Caco-2 (cell line): ENCODE results near the gene ACP2. TPM values are rescaled to one million over a fixed set of nuclear protein-coding genes. Genes with fewer than 3 reads are reported as not detected.
A peak's percentile ranks its signal among the peaks of the same experiment; 100 is the strongest.

Source experiments
- BruUV-seq: library from RNA; stranded (reverse); fragments of 400-500 nt; replicated peaks from 2 replicates; lab custom pipeline; 2021; lab: Mats Ljungman, UMichigan
- CTCF ChIA-PET: fragments of 300-600 bp; sonication (Branson Sonifier 250); formaldehyde crosslinking; loops from one replicate; lab custom pipeline; 2022; ENCODE audit warnings: antibody characterized with exemption; lab: Charles Lee
- POLR2A ChIA-PET: fragments of 300-600 bp; sonication (Branson Sonifier 250); formaldehyde crosslinking; loops from one replicate; lab custom pipeline; 2022; ENCODE audit warnings: antibody characterized with exemption; lab: Charles Lee
- DNase-seq, 2 experiments: peaks; one replicate each; pipeline versions ENCODE4 v3.0.0 to v3.0.0-alpha.2; 2020 to 2022
- H3K27me3 ChIP-seq: replicated peaks from 2 replicates; pipeline ENCODE4 v1.6.0; 2011; ENCODE audit warnings: low read length; ENCODE audit not compliant: control insufficient read depth, insufficient read depth
- H3K36me3 ChIP-seq: 2 replicates; pipeline ENCODE4 v1.5.1; 2011; ENCODE audit warnings: low read length; ENCODE audit not compliant: control insufficient read depth, insufficient read depth
- H3K4me1 ChIP-seq: fragments of 250-450 bp; sonication (Bioruptor Pico); 2 replicates; pipeline ENCODE4 v1.5.1; 2020; ENCODE audit warnings: mild to moderate bottlenecking
- H3K4me3 ChIP-seq: 2 replicates; pipeline ENCODE4 v1.5.1; 2011; ENCODE audit warnings: low read depth, mild to moderate bottlenecking, control low read depth, low read length
- H3K9me3 ChIP-seq: fragments of 250-450 bp; sonication (Bioruptor Pico); 2 replicates; pipeline ENCODE4 v1.5.1; 2020; ENCODE audit warnings: mild to moderate bottlenecking, moderate library complexity
- H3K27ac Mint-ChIP-seq: one replicate; pipeline ENCODE4 v1.8.0; 2022; ENCODE audit warnings: mixed read lengths; ENCODE audit not compliant: unreplicated experiment
- H3K27me3 Mint-ChIP-seq: one replicate; pipeline ENCODE4 v1.8.0; 2022; ENCODE audit warnings: mixed read lengths; ENCODE audit not compliant: insufficient read depth, unreplicated experiment
- H3K36me3 Mint-ChIP-seq: one replicate; pipeline ENCODE4 v1.8.0; 2022; ENCODE audit warnings: mild to moderate bottlenecking, mixed read lengths; ENCODE audit not compliant: insufficient read depth, unreplicated experiment
- H3K4me1 Mint-ChIP-seq: one replicate; pipeline ENCODE4 v1.8.0; 2022; ENCODE audit warnings: low read depth, mixed read lengths; ENCODE audit not compliant: unreplicated experiment
- H3K4me3 Mint-ChIP-seq: one replicate; pipeline ENCODE4 v1.8.0; 2022; ENCODE audit warnings: mild to moderate bottlenecking, moderate library complexity, mixed read lengths; ENCODE audit not compliant: unreplicated experiment
- H3K9me3 Mint-ChIP-seq: one replicate; pipeline ENCODE4 v1.8.0; 2022; ENCODE audit warnings: mixed read lengths; ENCODE audit not compliant: unreplicated experiment
- intact Hi-C: fragments of 100-400 bp; cut with micrococcal nuclease; formaldehyde crosslinking; loops from one replicate; pipeline ENCODE4 v1.10.0; 2022; ENCODE audit not compliant: unreplicated experiment
- total RNA-seq: library from RNA; stranded (reverse); gene quantifications from 2 replicates; pipeline ENCODE4 v1.2.3, GENCODE V29; 2022
- TF ChIP-seq, protein P1 (sequence below), 2 experiments: fragments of 200-600 bp in 1 of 2; IDR thresholded peaks; 1 replicate in 1 of 2; 2 replicates in 1 of 2; pipeline versions ENCODE4 v1.5.1 to v1.8.0; 2011 to 2022; ENCODE audit warnings: antibody characterized with exemption in 1 of 2, control low read depth in 1 of 2, inconsistent platforms in 1 of 2, low read depth in 1 of 2, low read length in 1 of 2, mild to moderate bottlenecking in 1 of 2, moderate library complexity in 1 of 2; ENCODE audit not compliant: insufficient read depth in 1 of 2, severe bottlenecking in 1 of 2, unreplicated experiment in 1 of 2

Gene ACP2
- total RNA-seq, 1 experiment from 2014 or later, result 44.7 TPM

DNA sequence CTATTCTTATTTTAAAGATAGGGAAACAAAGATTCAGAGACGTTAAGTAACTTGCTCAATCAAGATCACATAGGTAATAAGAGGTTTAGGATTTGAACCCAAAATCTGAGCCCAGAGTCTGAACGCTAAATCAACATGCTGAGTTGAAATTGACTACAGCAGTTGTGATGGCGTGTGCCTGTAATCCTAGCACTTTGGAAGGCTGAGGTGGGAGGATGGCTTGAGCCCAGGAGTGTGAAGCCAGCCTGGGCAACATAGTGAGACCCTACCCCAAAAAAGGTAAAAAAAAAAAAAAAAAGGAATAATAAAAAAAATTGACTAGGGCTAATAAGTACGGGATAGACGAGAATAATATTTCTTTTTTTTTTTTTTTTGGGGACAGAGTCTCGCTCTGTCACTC is 7.8 kb upstream of the ACP2 start:
- TF ChIP-seq, protein P1, sequence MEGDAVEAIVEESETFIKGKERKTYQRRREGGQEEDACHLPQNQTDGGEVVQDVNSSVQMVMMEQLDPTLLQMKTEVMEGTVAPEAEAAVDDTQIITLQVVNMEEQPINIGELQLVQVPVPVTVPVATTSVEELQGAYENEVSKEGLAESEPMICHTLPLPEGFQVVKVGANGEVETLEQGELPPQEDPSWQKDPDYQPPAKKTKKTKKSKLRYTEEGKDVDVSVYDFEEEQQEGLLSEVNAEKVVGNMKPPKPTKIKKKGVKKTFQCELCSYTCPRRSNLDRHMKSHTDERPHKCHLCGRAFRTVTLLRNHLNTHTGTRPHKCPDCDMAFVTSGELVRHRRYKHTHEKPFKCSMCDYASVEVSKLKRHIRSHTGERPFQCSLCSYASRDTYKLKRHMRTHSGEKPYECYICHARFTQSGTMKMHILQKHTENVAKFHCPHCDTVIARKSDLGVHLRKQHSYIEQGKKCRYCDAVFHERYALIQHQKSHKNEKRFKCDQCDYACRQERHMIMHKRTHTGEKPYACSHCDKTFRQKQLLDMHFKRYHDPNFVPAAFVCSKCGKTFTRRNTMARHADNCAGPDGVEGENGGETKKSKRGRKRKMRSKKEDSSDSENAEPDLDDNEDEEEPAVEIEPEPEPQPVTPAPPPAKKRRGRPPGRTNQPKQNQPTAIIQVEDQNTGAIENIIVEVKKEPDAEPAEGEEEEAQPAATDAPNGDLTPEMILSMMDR (IDR thresholded peaks at IDR 0.05; ENCODE audit: insufficient read depth in 1 of 2, low read depth in 1 of 2, low read length in 1 of 2, severe bottlenecking in 1 of 2, unreplicated experiment in 1 of 2), result no peak
- peaks cover 49% of the 10 kb centered on the region for H3K4me1 Mint-ChIP-seq

DNA sequence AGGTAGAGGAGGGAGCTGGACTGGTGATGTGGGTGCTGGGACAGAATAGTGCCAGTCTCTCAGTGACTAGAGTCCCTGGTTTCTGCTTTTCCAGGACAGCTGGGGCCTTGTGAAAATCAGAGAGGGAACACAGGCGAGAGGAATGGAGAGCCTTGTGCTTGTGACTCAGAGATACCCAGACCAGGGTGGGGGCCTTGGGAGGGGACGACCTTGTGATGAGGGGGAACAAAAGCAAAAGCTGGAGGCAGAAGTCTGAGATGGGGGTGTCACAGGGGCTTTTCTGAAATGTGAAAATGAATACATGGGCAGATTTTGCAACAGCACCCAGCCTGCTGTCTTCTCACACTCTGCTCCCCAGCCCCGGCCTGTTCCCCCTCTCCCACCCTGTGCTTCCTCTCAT is 5.8 kb upstream of the ACP2 start:
- intact Hi-C loops, result no loop called here
- H3K36me3 ChIP-seq, result peaks cover 1% of the 10 kb centered on the region
- ChIA-PET CTCF (no interaction called here), POLR2A (no interaction called here)
- peaks cover 49% of the 10 kb centered on the region for H3K4me1 ChIP-seq
- Mint-ChIP-seq H3K27ac (peak overlapping the region; percentile 38), H3K36me3 (peaks cover 14% of the 10 kb centered on the region), H3K9me3 (no peaks in the 10 kb centered on the region), H3K27me3 (no peaks in the 10 kb centered on the region), H3K4me3 (peak overlapping the region; percentile 3), H3K4me1 (peaks cover 48% of the 10 kb centered on the region)
- BruUV-seq, result no TSS peak
- H3K4me3 ChIP-seq, result no peak overlapping the region
- H3K27me3 ChIP-seq, result no peaks in the 10 kb centered on the region
- H3K9me3 ChIP-seq, result no peaks in the 10 kb centered on the region
- TF ChIP-seq, protein P1 (IDR thresholded peaks at IDR 0.05; ENCODE audit: insufficient read depth in 1 of 2, low read depth in 1 of 2, low read length in 1 of 2, severe bottlenecking in 1 of 2, unreplicated experiment in 1 of 2), result no peak
- DNase-seq, result no peak

More for the DNA sequence above, 7.8 kb upstream of the ACP2 start:
- no TSS peak for BruUV-seq
- H3K4me3 Mint-ChIP-seq, result no peak overlapping the region
- no peak overlapping the region for H3K4me3 ChIP-seq
- intact Hi-C loops, result loop anchor here (5.0 kb wide), 1 partner anchor 151 kb away; the partner anchor contains the start of gene SLC39A13
- ChIA-PET POLR2A (interaction anchor here (2.0 kb wide), 1 partner anchor 8 kb away, joined by 12 read pairs; the partner anchor contains the start of gene ACP2), CTCF (no interaction called here)
- H3K9me3 ChIP-seq, result no peaks in the 10 kb centered on the region
- no peaks in the 10 kb centered on the region for H3K9me3 Mint-ChIP-seq
- peaks cover 2% of the 10 kb centered on the region for H3K36me3 ChIP-seq
- H3K27me3 ChIP-seq, result no peaks in the 10 kb centered on the region
- H3K4me1 ChIP-seq, result peaks cover 52% of the 10 kb centered on the region
- H3K27me3 Mint-ChIP-seq, result no peaks in the 10 kb centered on the region
- H3K27ac Mint-ChIP-seq, result no peak overlapping the region
- DNase-seq, result no peak
- peaks cover 25% of the 10 kb centered on the region for H3K36me3 Mint-ChIP-seq

DNA sequence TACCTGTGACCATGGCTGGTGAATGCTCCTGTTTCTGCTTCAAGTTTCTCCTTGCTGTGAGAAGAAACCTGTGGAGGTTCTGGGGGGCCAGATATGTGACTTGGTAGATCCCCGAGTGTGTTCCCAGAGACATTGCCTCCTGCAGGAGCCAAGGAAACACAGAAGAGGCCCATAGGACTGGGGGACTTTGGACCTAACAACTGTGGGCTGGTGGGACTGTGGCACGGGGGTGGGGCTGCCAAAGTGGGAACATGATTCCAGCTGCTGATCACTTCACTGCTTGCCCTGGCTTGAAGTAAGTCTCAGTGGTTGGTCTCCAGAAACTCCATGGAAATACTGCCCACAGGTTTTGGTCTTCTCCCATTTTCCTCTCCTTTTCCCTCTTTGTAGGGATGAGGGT is 5.0 kb upstream of the ACP2 start:
- intact Hi-C loops, result no loop called here
- no TSS peak for BruUV-seq
- TF ChIP-seq, protein P1 (IDR thresholded peaks at IDR 0.05; ENCODE audit: insufficient read depth in 1 of 2, low read depth in 1 of 2, low read length in 1 of 2, severe bottlenecking in 1 of 2, unreplicated experiment in 1 of 2), result no peak
- H3K9me3 Mint-ChIP-seq, result no peaks in the 10 kb centered on the region
- peaks cover 1% of the 10 kb centered on the region; the same call in 1 of the 2 replicates for H3K36me3 ChIP-seq
- ChIA-PET POLR2A (no interaction called here), CTCF (no interaction called here)
- no peak overlapping the region for H3K4me3 ChIP-seq
- no peaks in the 10 kb centered on the region for H3K27me3 Mint-ChIP-seq
- peaks cover 42% of the 10 kb centered on the region for H3K4me1 Mint-ChIP-seq
- no peak overlapping the region for H3K4me3 Mint-ChIP-seq
- no peak for DNase-seq
- H3K4me1 ChIP-seq, result peaks cover 42% of the 10 kb centered on the region
- H3K36me3 Mint-ChIP-seq, result peaks cover 12% of the 10 kb centered on the region
- H3K27me3 ChIP-seq, result no peaks in the 10 kb centered on the region
- H3K9me3 ChIP-seq, result no peaks in the 10 kb centered on the region
- peak overlapping the region; percentile 38 for H3K27ac Mint-ChIP-seq
